GM12891 (cell line): ENCODE results near the gene FURIN.

Experiments used
- PAX5 ChIP-seq: IDR thresholded peaks from 2 replicates; pipeline ENCODE4 v1.6.1; 2011; ENCODE audit warnings: low read length, moderate library complexity, mild to moderate bottlenecking; ENCODE audit not compliant: insufficient read depth, severe bottlenecking
- POLR2A ChIP-seq: IDR thresholded peaks from 2 replicates; pipeline ENCODE4 v1.6.1; 2011; ENCODE audit warnings: low read depth, low read length, control low read depth
- POLR2AphosphoS5 ChIP-seq: IDR thresholded peaks from 2 replicates; pipeline ENCODE4 v1.6.1; 2011; ENCODE audit warnings: low read depth, low read length, control low read depth
- POU2F2 ChIP-seq: IDR thresholded peaks from 2 replicates; pipeline ENCODE4 v1.6.1; 2011; ENCODE audit warnings: low read depth, mild to moderate bottlenecking, control low read depth, low read length, moderate library complexity
- SPI1 ChIP-seq: IDR thresholded peaks from 2 replicates; pipeline ENCODE4 v1.6.1; 2011; ENCODE audit warnings: low read depth, low read length, control low read depth
- TAF1 ChIP-seq: IDR thresholded peaks from 2 replicates; pipeline ENCODE4 v1.6.1; 2011; ENCODE audit warnings: low read depth, low read length, control low read depth

DNA sequence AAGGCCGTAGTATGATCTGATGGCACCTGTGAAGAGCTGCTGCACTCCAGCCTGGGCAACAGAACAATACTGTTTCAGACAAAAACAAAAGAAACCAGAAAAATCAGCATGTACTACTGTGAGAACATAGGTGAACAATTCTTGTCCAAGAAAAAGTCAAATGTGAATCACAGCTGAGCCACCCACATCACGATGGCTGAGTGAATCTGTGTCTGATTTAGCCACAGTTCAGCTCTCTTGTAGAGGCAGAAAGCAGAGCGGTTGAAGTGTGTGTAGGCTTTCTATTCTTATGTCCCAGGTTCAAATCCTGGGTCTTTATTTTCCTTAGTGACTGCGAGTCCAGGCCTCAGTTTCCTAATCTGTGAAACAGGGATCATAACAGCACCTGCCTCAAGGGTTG is 4.4 kb upstream of the FURIN start:
- TF ChIP-seq POLR2AphosphoS5 (no peak), POLR2A (no peak), TAF1 (no peak), SPI1 (no peak), POU2F2 (no peak), PAX5 (no peak)
